Measurements from ENCODE around the gene PTGES3L. TPM values are rescaled to one million over a fixed set of nuclear protein-coding genes. Genes with fewer than 3 reads are reported as not detected.
A peak's percentile ranks its signal among the peaks of the same experiment; 100 is the strongest.
"Not testable (repeated sequence)": the region's sequence is repeated elsewhere in the genome, so short reads cannot be mapped to it uniquely, and the experiment has no call there.

PTGES3L gene
- total and polyA plus RNA-seq, 2 experiments from 2014 or later, result 50.8 to 72.9 TPM

DNA sequence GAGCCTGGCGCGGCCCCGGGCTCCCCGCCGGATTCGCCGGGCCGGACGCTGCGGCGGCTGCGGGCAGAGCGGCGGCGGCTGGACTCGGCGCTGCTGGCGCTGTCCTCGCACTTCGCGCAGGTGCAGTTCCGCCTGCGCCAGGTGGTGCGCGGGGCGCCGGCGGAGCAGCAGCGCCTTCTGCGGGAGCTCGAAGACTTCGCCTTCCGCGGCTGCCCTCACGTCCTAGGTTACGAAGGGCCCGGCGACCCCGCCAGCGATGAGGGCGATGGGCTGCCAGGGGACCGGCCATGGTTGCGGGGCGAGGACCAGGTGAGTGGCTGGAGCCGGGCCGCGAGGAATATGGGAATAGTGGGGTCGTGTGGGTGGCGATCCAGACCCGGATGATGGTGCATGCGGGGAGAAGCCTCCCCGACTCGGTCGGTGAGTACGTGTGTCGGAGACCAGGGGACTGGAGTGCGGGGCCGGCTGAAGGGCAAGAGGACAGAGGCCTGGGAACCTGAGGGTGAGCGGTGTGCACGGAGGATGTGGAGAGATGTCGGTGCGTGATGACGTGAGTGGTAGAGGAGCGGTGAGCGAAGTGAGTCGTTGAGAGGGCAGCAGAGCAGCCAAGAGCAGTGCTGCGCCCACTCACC lies 1.0 kb upstream of the PTGES3L start:
- Histone ChIP-seq H3K4me1 (ENCODE audit: low read depth) (peaks cover 20% of the 10 kb centered on the region), H3K27me3 (no peaks in the 10 kb centered on the region), H3K4me3 (peak overlapping the region; percentile 94), H3K9me3 (ENCODE audit: low read depth) (no peaks in the 10 kb centered on the region), H3K36me3 (peaks cover 8% of the 10 kb centered on the region), H3K27ac (peak overlapping the region; percentile 100)
- peak; percentile 54 to 77 for DNase-seq (ENCODE audit: low read depth in 1 of 2, low spot score in 1 of 2)
- TF ChIP-seq CTCF (IDR thresholded peaks at IDR 0.05; ENCODE audit: low read depth, low read length), result no peak

- Histone ChIP-seq H3K27me3 (no peaks in the 10 kb centered on the region), H3K9me3 (ENCODE audit: low read depth) (no peaks in the 10 kb centered on the region), H3K4me3 (peak within 1 kb of the TSS; percentile 94), H3K4me1 (ENCODE audit: low read depth) (peaks cover 20% of the 10 kb centered on the region), H3K27ac (peak within 1 kb of the TSS; percentile 100), H3K36me3 (peaks cover 4% of the 10 kb centered on the region)
- TF ChIP-seq CTCF (IDR thresholded peaks at IDR 0.05; ENCODE audit: low read depth, low read length), result no peak
- DNase-seq (ENCODE audit: low read depth in 1 of 2, low spot score in 1 of 2), result peak; percentile 90 to 95
These were observed 440 bp upstream of the PTGES3L start, which contains the start of gene RUNDC1 for GRCh38 chr17:42980274-42980765. Gene RUNDC1 (plus strand): TSS chr17:42980565. CDS start chr17:42980577, 12 bp downstream.

DNA sequence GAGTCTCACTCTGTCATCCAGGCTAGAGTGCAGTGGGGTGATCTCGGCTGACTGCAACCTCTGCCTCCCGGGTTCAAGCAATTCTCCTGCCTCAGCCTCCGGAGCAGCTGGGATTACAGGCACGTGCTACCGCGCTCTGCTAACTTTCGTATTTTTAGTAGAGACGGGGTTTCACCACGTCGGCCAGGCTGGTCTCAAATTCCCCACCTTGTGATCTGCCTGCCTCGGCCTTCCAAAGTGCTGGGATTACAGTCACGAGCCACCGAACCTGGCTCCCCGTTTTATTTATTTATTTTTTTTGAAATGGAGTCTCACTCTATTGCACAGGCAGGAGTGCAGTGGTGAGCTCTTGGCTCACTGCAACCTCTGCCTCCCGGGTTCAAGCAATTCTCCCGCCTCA lies 4.2 kb downstream of the PTGES3L start:
- not testable (repeated sequence) for H3K27ac ChIP-seq; DNase-seq (ENCODE audit: low read depth in 1 of 2, low spot score in 1 of 2); H3K9me3 ChIP-seq (ENCODE audit: low read depth); H3K36me3 ChIP-seq; H3K4me3 ChIP-seq; H3K27me3 ChIP-seq
- peaks cover 12% of the 10 kb centered on the region for H3K4me1 ChIP-seq (ENCODE audit: low read depth)

DNA sequence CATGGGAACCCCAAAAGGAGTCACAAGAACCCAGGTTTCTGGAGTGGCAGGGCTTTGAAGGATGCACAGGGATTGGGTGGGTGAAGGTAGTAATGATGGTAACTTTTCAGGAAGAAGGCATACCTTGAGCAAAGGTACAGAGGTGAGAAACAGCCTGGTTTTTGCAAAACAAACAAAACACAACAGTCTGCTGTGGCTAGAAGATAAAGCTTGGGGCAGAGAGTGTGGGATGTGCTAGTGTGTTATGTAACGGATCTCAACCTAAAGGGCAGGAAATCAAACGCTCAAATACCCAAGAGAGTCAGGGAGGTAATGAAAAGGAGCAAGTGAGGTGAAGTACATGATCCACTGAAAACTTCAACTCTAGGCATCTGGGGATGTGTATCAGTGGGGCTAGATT lies 4.6 kb downstream of the PTGES3L start:
- H3K4me1 ChIP-seq (ENCODE audit: low read depth), result peaks cover 12% of the 10 kb centered on the region
- TF ChIP-seq CTCF (IDR thresholded peaks at IDR 0.05; ENCODE audit: low read depth, low read length), result no peak
- H3K27ac ChIP-seq, result no peak overlapping the region
- peaks cover 3% of the 10 kb centered on the region for H3K36me3 ChIP-seq
- H3K27me3 ChIP-seq, result no peaks in the 10 kb centered on the region
- no peaks in the 10 kb centered on the region for H3K9me3 ChIP-seq (ENCODE audit: low read depth)
- H3K4me3 ChIP-seq, result no peak overlapping the region
- no peak for DNase-seq (ENCODE audit: low read depth in 1 of 2, low spot score in 1 of 2)

GRCh38 chr17:42973323-42973722 lies 6.6 kb downstream of the PTGES3L start:
- H3K9me3 ChIP-seq (ENCODE audit: low read depth); H3K27me3 ChIP-seq; H3K4me1 ChIP-seq (ENCODE audit: low read depth): not testable (repeated sequence)

DNA sequence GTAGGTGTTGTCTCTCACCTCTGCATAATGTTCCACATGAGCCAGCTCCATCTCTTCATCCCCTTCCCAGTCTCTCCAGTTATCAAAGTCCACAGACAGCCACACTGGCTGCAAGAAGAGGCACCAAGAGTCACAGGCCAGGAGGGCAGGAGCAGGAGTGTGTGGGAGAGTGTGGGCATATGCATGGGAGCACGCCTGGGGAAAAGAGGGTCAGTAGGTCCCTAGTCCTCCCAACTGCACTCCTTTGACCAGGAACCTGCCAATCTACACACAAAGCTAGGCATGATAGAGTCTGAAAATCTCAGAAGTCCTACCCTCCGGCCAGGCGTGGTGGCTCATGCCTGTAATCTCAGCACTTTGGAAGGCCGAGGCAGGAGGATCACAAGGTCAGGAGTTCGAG lies 8.3 kb downstream of the PTGES3L start:
- Histone ChIP-seq H3K4me3 (no peak overlapping the region), H3K27me3 (no peaks in the 10 kb centered on the region), H3K9me3 (ENCODE audit: low read depth) (no peaks in the 10 kb centered on the region), H3K36me3 (peaks cover 4% of the 10 kb centered on the region), H3K4me1 (ENCODE audit: low read depth) (no peaks in the 10 kb centered on the region), H3K27ac (no peak overlapping the region)
- TF ChIP-seq CTCF (IDR thresholded peaks at IDR 0.05; ENCODE audit: low read depth, low read length), result no peak
- DNase-seq (ENCODE audit: low read depth in 1 of 2, low spot score in 1 of 2), result no peak

More at GRCh38 chr17:42973323-42973722, 6.6 kb downstream of the PTGES3L start:
- not testable (repeated sequence) for H3K4me3 ChIP-seq; H3K27ac ChIP-seq; H3K36me3 ChIP-seq; DNase-seq (ENCODE audit: low read depth in 1 of 2, low spot score in 1 of 2)
